NB4 (cell line): ENCODE measurements around the gene TCF4.

Experiments
- CTCF ChIP-seq: IDR thresholded peaks from one replicate; pipeline ENCODE4 v1.5.1; 2012; ENCODE audit warnings: low read depth, low read length
- MAX ChIP-seq: IDR thresholded peaks from 2 replicates; pipeline ENCODE4 v1.6.1; 2011; ENCODE audit warnings: low read depth, low read length
- POLR2A ChIP-seq: IDR thresholded peaks from 2 replicates; pipeline ENCODE4 v1.6.1; 2011; ENCODE audit warnings: mild to moderate bottlenecking; ENCODE audit not compliant: insufficient read length; ENCODE audit errors: extremely low read depth

- TF ChIP-seq CTCF (no peak), MAX (no peak), POLR2A (no peak)
Measured at GRCh38 chr18:55268151-55268601, 319.8 kb downstream of the TCF4 start.
